Calu3 (cell line): ENCODE measurements around the gene SH3RF3. TPM values are rescaled to one million over a fixed set of nuclear protein-coding genes. Genes with fewer than 3 reads are reported as not detected.

Source experiments
- BruUV-seq: library from RNA; stranded (reverse); fragments of 400-500 nt; replicated peaks from 2 replicates; lab custom pipeline; 2021; lab: Mats Ljungman, UMichigan
- CTCF ChIA-PET: fragments of 300-600 bp; sonication (Branson Sonifier 250); formaldehyde crosslinking; loops from one replicate; lab custom pipeline; 2022; ENCODE audit warnings: antibody characterized with exemption; lab: Charles Lee
- DNase-seq: peaks from one replicate; pipeline ENCODE4 v3.0.0; 2022
- H3K27ac Mint-ChIP-seq: one replicate; pipeline ENCODE4 v1.8.0; 2022; ENCODE audit warnings: mixed read lengths; ENCODE audit not compliant: unreplicated experiment
- H3K27me3 Mint-ChIP-seq: one replicate; pipeline ENCODE4 v1.8.0; 2022; ENCODE audit warnings: mixed read lengths; ENCODE audit not compliant: unreplicated experiment
- H3K36me3 Mint-ChIP-seq: one replicate; pipeline ENCODE4 v1.8.0; 2022; ENCODE audit warnings: mild to moderate bottlenecking, moderate library complexity, mixed read lengths; ENCODE audit not compliant: insufficient read depth, unreplicated experiment
- H3K4me1 Mint-ChIP-seq: one replicate; pipeline ENCODE4 v1.8.0; 2022; ENCODE audit warnings: mild to moderate bottlenecking, low read depth, mixed read lengths; ENCODE audit not compliant: unreplicated experiment
- H3K4me3 Mint-ChIP-seq: one replicate; pipeline ENCODE4 v1.8.0; 2022; ENCODE audit warnings: mild to moderate bottlenecking, low read depth, moderate library complexity, mixed read lengths; ENCODE audit not compliant: unreplicated experiment
- H3K9me3 Mint-ChIP-seq: one replicate; pipeline ENCODE4 v1.8.0; 2022; ENCODE audit warnings: low read depth, mixed read lengths; ENCODE audit not compliant: unreplicated experiment
- intact Hi-C: fragments of 100-400 bp; cut with micrococcal nuclease; formaldehyde crosslinking; loops from one replicate; pipeline ENCODE4 v1.10.0; 2022; ENCODE audit not compliant: unreplicated experiment
- total RNA-seq: library from RNA; stranded (reverse); gene quantifications from 2 replicates; pipeline ENCODE4 v1.2.3, GENCODE V29; 2022
- TF ChIP-seq, protein P1 (sequence below): fragments of 200-600 bp; IDR thresholded peaks from one replicate; pipeline ENCODE4 v1.8.0; 2022; ENCODE audit warnings: antibody characterized with exemption; ENCODE audit not compliant: unreplicated experiment

SH3RF3 gene
- total RNA-seq, 1 experiment from 2014 or later, result 0.17 TPM

GRCh38 chr2:109411640-109412325, 282.8 kb downstream of the SH3RF3 start:
- Mint-ChIP-seq H3K4me1 (no peaks in the 10 kb centered on the region), H3K27me3 (peaks cover 75% of the 10 kb centered on the region), H3K9me3 (no peaks in the 10 kb centered on the region), H3K36me3 (no peaks in the 10 kb centered on the region), H3K4me3 (no peak overlapping the region), H3K27ac (no peak overlapping the region)
- intact Hi-C loops, result no loop called here
- CTCF ChIA-PET, result no interaction called here
- BruUV-seq, result no TSS peak
- TF ChIP-seq, protein P1, sequence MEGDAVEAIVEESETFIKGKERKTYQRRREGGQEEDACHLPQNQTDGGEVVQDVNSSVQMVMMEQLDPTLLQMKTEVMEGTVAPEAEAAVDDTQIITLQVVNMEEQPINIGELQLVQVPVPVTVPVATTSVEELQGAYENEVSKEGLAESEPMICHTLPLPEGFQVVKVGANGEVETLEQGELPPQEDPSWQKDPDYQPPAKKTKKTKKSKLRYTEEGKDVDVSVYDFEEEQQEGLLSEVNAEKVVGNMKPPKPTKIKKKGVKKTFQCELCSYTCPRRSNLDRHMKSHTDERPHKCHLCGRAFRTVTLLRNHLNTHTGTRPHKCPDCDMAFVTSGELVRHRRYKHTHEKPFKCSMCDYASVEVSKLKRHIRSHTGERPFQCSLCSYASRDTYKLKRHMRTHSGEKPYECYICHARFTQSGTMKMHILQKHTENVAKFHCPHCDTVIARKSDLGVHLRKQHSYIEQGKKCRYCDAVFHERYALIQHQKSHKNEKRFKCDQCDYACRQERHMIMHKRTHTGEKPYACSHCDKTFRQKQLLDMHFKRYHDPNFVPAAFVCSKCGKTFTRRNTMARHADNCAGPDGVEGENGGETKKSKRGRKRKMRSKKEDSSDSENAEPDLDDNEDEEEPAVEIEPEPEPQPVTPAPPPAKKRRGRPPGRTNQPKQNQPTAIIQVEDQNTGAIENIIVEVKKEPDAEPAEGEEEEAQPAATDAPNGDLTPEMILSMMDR, result no peak
- no peak for DNase-seq

DNA sequence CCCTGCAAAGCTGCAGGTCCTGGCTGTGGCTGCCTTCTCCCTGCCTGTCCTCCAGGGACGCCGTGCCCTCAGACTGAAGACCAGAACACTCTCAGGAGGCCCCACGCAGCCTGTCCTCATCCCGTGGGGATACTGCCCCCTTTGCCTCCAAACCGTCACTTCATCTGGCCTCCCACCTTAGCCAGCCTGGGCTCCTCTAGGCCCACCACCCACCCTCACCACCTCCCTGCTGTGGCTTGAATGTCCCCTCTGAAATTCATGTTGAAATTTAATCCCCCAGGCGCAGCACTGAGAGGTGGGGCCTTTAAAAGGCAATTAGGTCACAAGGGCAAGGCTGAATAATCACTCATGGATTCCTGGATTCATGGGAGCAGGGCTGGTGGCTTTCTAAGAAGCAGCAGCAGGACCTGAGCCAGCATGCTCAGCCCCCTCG, 286.6 kb downstream of the SH3RF3 start:
- TF ChIP-seq, protein P1, result no peak
- H3K27me3 Mint-ChIP-seq, result peaks cover 81% of the 10 kb centered on the region
- no peaks in the 10 kb centered on the region for H3K4me1 Mint-ChIP-seq
- intact Hi-C loops, result no loop called here
- no peaks in the 10 kb centered on the region for H3K36me3 Mint-ChIP-seq
- H3K27ac Mint-ChIP-seq, result no peak overlapping the region
- no peaks in the 10 kb centered on the region for H3K9me3 Mint-ChIP-seq
- CTCF ChIA-PET, result no interaction called here
- no peak for DNase-seq
- BruUV-seq, result no TSS peak
- no peak overlapping the region for H3K4me3 Mint-ChIP-seq

DNA sequence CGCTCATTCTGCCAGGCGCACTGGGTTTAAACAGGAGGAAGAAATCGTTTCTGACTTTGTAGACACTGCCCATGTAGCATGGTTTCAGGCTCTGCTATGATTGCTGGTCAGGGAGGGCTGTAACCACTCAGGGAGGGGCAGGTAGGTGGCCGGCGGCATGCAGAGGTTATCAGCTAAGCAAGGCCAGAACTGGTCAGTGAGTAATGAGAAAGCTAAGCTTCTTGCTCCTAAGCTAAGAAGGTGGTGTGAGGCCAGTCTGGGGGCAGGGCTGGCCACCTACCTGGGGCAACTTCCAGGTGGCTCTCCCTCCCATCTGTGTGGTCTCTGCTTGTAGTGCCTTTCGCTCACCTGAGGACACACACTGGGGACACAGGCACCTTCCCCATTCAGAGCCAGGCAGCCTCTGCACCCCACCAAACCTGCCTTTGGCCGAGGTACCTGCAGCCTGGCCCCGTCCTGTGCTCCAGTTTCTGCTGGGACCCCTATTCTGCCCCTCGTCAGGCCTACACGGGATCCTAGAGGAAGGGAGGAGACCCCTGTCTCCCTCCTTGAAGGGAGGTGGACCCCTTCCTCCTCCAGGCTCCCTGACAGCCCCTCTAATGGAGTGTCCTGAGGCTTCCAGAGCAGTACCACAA, 288.8 kb downstream of the SH3RF3 start:
- TF ChIP-seq, protein P1, result no peak
- H3K9me3 Mint-ChIP-seq, result no peaks in the 10 kb centered on the region
- H3K36me3 Mint-ChIP-seq, result no peaks in the 10 kb centered on the region
- no TSS peak for BruUV-seq
- H3K27ac Mint-ChIP-seq, result no peak overlapping the region
- H3K27me3 Mint-ChIP-seq, result peaks cover 85% of the 10 kb centered on the region
- CTCF ChIA-PET, result no interaction called here
- H3K4me3 Mint-ChIP-seq, result no peak overlapping the region
- H3K4me1 Mint-ChIP-seq, result no peaks in the 10 kb centered on the region
- DNase-seq, result no peak
- intact Hi-C loops, result no loop called here

DNA sequence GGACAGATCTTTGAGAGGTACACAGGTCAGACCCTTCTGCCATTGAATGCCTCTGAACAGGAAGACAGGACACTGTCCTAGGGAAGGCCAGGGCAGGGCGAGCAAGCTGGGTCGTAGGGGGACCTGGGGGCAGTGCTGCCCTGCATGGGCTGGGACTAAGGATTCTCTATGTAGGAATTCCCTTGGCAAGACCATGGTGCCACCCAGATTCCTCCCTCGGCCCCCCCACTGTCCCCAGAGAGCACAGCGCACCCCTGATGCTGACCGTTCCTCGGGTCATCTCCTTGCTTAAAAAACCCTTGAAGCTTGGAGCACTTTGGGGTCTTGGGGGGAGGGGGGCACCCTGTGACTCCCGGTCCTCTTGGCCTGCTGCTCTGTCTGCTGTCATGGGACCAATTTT, 289.7 kb downstream of the SH3RF3 start:
- intact Hi-C loops, result no loop called here

More for the DNA sequence above, 289.7 kb downstream of the SH3RF3 start:
- DNase-seq, result no peak
- TF ChIP-seq, protein P1, result no peak
- no peak overlapping the region for H3K4me3 Mint-ChIP-seq
- H3K9me3 Mint-ChIP-seq, result no peaks in the 10 kb centered on the region
- no peak overlapping the region for H3K27ac Mint-ChIP-seq
- no TSS peak for BruUV-seq
- no peaks in the 10 kb centered on the region for H3K4me1 Mint-ChIP-seq
- peaks cover 90% of the 10 kb centered on the region for H3K27me3 Mint-ChIP-seq
- H3K36me3 Mint-ChIP-seq, result no peaks in the 10 kb centered on the region
- CTCF ChIA-PET, result no interaction called here
